GM23338 (cell line): ENCODE measurements around the gene TNFSF13. TPM values are rescaled to one million over a fixed set of nuclear protein-coding genes. Genes with fewer than 3 reads are reported as not detected.
A peak's percentile ranks its signal among the peaks of the same experiment; 100 is the strongest.

Experiments
- ATAC-seq: fragments of 200-7000 bp; cut with Tn5 transposase; 3 replicates; pipeline ENCODE4 v1.9.1; 2020
- DNase-seq: peaks from one replicate; pipeline ENCODE4 v3.0.0-alpha.2; 2015; ENCODE audit warnings: low spot score
- H2AFZ ChIP-seq: fragments of 200-600 bp; sonication (generic); 2 replicates; pipeline ENCODE4 v1.8.0; 2016; ENCODE audit warnings: antibody characterized with exemption, mild to moderate bottlenecking, moderate library complexity
- H3F3A ChIP-seq: fragments of 200-600 bp; sonication (generic); replicated peaks from 2 replicates; pipeline ENCODE4 v1.8.0; 2017; ENCODE audit warnings: antibody characterized with exemption, mixed run types, low read depth
- H3K27ac ChIP-seq: fragments of 200-600 bp; sonication (generic); 2 replicates; pipeline ENCODE4 v1.6.1; 2016; ENCODE audit warnings: low read depth
- H3K27me3 ChIP-seq: fragments of 200-600 bp; sonication (generic); 2 replicates; pipeline ENCODE4 v1.8.0; 2016; ENCODE audit warnings: mild to moderate bottlenecking, mixed run types, moderate library complexity; ENCODE audit not compliant: insufficient read depth
- H3K36me3 ChIP-seq: fragments of 200-600 bp; sonication (generic); 2 replicates; pipeline ENCODE4 v1.8.0; 2016; ENCODE audit warnings: mild to moderate bottlenecking; ENCODE audit not compliant: insufficient read depth
- H3K4me1 ChIP-seq: fragments of 200-600 bp; sonication (generic); 2 replicates; pipeline ENCODE4 v1.8.0; 2016; ENCODE audit warnings: mild to moderate bottlenecking, moderate library complexity; ENCODE audit not compliant: insufficient read depth
- H3K4me2 ChIP-seq: fragments of 200-600 bp; sonication (generic); 2 replicates; pipeline ENCODE4 v1.7.1; 2017; ENCODE audit warnings: mixed run types
- H3K4me3 ChIP-seq: fragments of 200-600 bp; sonication (generic); 2 replicates; pipeline ENCODE4 v1.6.1; 2016; ENCODE audit warnings: mixed run types
- H3K79me2 ChIP-seq: fragments of 200-600 bp; sonication (generic); replicated peaks from 2 replicates; pipeline ENCODE4 v1.8.0; 2017; ENCODE audit warnings: mild to moderate bottlenecking; ENCODE audit not compliant: insufficient read depth
- H3K9me2 ChIP-seq: fragments of 200-600 bp; sonication (generic); 2 replicates; pipeline ENCODE4 v1.8.0; 2017; ENCODE audit not compliant: insufficient read depth
- H4K20me1 ChIP-seq: fragments of 200-600 bp; sonication (generic); replicated peaks from 2 replicates; pipeline ENCODE4 v1.8.0; 2017; ENCODE audit warnings: mild to moderate bottlenecking; ENCODE audit not compliant: insufficient read depth
- H3K27ac Mint-ChIP-seq: 2 replicates; pipeline ENCODE4 v1.8.0; 2020; ENCODE audit warnings: inconsistent platforms, mild to moderate bottlenecking, moderate library complexity, mixed read lengths
- H3K27me3 Mint-ChIP-seq: 3 replicates; pipeline ENCODE4 v1.8.0; 2022; ENCODE audit warnings: low read depth, mild to moderate bottlenecking, moderate library complexity, mixed read lengths, inconsistent platforms; ENCODE audit not compliant: insufficient read depth, poor library complexity
- H3K36me3 Mint-ChIP-seq: 3 replicates; pipeline ENCODE4 v1.8.0; 2021; ENCODE audit warnings: low read depth, mild to moderate bottlenecking, inconsistent platforms, moderate library complexity, mixed read lengths
- H3K4me1 Mint-ChIP-seq: 3 replicates; pipeline ENCODE4 v1.8.0; 2020; ENCODE audit warnings: mild to moderate bottlenecking, inconsistent platforms, mixed read lengths
- H3K4me3 Mint-ChIP-seq: 3 replicates; pipeline ENCODE4 v1.8.0; 2021; ENCODE audit warnings: moderate library complexity, mild to moderate bottlenecking, inconsistent platforms, mixed read lengths
- H3K9me3 Mint-ChIP-seq: 3 replicates; pipeline ENCODE4 v1.8.0; 2020; ENCODE audit warnings: moderate library complexity, mild to moderate bottlenecking, inconsistent platforms, mixed read lengths
- EZH2 ChIP-seq: fragments of 200-600 bp; sonication (generic); IDR thresholded peaks from one replicate; pipeline ENCODE4 v1.8.0; 2017; ENCODE audit warnings: antibody characterized with exemption, mild to moderate bottlenecking, low read depth; ENCODE audit not compliant: unreplicated experiment
- EZH2phosphoT487 ChIP-seq: fragments of 200-600 bp; sonication (generic); IDR thresholded peaks from one replicate; pipeline ENCODE4 v1.8.1; 2018; ENCODE audit warnings: antibody characterized with exemption; ENCODE audit not compliant: unreplicated experiment
- NANOG ChIP-seq: IDR thresholded peaks from 2 replicates; pipeline ENCODE4 v1.6.1; 2016; ENCODE audit warnings: antibody characterized with exemption, borderline replicate concordance
- ZNF331 ChIP-seq: fragments of 250-450 bp; sonication (Bioruptor Pico); IDR thresholded peaks from 2 replicates; pipeline ENCODE4 v1.5.0; 2020; ENCODE audit warnings: low read depth, mild to moderate bottlenecking, moderate library complexity
- polyA plus RNA-seq: library from polyadenylated mRNA; unstranded; fragments of >200 nt; fragmentation: Nextera tagmentation; extraction: Ambion mirVana; gene quantifications from 2 replicates; pipeline ENCODE4 v1.2.1, GENCODE V29; 2016
- total RNA-seq: library from RNA; depleted of rRNA; stranded (reverse); fragments of >200 nt; shearing (Covaris generic); gene quantifications from 2 replicates; pipeline ENCODE4 v1.2.3, GENCODE V29; 2014
- TF ChIP-seq, protein P1 (sequence below): IDR thresholded peaks from one replicate; pipeline ENCODE4 v1.6.1; 2018; ENCODE audit warnings: antibody characterized with exemption; ENCODE audit not compliant: unreplicated experiment
- TF ChIP-seq, protein P2 (sequence below), 2 experiments: fragments of 200-600 bp in 1 of 2; sonication (generic) in 1 of 2; conservative IDR thresholded peaks; 2 replicates each; pipeline versions ENCODE4 v1.5.1 to v1.6.1; 2016 to 2017; ENCODE audit warnings: antibody characterized with exemption in 2 of 2, low read depth in 2 of 2, mild to moderate bottlenecking in 2 of 2, moderate library complexity in 1 of 2

Gene TNFSF13
- total and polyA plus RNA-seq, 2 experiments from 2014 or later, result 2.2 TPM; not detected in 1

DNA sequence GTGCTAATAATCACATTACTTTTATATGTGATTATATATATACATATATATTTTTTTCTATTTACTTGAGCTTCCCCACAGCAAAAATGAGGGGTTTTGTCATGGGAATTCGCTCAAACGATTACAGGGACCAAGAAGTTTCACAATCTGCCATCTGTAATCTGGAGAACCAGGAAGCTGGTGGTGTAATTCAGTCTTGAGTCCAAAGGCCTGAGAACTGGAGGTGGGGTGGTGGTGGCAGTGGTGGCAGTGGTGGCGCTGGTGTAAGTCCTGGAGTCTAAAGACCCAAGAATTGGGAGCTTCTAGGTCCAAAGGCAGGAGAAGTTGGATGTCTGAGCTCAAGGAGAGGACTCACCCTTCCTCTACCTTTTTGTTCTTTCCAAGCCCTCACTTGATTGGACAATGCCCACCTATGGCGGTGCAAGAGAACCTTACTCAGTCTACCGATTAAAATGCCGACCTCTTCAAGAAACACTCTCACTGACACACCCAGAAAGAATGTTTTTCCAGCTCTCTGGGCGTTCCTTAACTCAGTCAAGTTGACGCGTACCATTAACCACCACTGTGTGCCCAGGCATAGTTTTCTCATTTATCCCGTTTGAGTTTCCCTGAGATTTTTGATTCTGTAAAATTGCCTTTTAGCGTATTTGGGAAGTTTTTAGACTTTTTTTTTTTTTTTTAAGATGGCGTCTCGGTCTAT lies 42.5 kb upstream of the TNFSF13 start (continued):
- TF ChIP-seq, protein P1, sequence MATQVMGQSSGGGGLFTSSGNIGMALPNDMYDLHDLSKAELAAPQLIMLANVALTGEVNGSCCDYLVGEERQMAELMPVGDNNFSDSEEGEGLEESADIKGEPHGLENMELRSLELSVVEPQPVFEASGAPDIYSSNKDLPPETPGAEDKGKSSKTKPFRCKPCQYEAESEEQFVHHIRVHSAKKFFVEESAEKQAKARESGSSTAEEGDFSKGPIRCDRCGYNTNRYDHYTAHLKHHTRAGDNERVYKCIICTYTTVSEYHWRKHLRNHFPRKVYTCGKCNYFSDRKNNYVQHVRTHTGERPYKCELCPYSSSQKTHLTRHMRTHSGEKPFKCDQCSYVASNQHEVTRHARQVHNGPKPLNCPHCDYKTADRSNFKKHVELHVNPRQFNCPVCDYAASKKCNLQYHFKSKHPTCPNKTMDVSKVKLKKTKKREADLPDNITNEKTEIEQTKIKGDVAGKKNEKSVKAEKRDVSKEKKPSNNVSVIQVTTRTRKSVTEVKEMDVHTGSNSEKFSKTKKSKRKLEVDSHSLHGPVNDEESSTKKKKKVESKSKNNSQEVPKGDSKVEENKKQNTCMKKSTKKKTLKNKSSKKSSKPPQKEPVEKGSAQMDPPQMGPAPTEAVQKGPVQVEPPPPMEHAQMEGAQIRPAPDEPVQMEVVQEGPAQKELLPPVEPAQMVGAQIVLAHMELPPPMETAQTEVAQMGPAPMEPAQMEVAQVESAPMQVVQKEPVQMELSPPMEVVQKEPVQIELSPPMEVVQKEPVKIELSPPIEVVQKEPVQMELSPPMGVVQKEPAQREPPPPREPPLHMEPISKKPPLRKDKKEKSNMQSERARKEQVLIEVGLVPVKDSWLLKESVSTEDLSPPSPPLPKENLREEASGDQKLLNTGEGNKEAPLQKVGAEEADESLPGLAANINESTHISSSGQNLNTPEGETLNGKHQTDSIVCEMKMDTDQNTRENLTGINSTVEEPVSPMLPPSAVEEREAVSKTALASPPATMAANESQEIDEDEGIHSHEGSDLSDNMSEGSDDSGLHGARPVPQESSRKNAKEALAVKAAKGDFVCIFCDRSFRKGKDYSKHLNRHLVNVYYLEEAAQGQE, result no peak
- TF ChIP-seq, protein P2, sequence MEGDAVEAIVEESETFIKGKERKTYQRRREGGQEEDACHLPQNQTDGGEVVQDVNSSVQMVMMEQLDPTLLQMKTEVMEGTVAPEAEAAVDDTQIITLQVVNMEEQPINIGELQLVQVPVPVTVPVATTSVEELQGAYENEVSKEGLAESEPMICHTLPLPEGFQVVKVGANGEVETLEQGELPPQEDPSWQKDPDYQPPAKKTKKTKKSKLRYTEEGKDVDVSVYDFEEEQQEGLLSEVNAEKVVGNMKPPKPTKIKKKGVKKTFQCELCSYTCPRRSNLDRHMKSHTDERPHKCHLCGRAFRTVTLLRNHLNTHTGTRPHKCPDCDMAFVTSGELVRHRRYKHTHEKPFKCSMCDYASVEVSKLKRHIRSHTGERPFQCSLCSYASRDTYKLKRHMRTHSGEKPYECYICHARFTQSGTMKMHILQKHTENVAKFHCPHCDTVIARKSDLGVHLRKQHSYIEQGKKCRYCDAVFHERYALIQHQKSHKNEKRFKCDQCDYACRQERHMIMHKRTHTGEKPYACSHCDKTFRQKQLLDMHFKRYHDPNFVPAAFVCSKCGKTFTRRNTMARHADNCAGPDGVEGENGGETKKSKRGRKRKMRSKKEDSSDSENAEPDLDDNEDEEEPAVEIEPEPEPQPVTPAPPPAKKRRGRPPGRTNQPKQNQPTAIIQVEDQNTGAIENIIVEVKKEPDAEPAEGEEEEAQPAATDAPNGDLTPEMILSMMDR (conservative IDR thresholded peaks at IDR 0.05; ENCODE audit: low read depth in 2 of 2), result no peak
- TF ChIP-seq NANOG, result no peak
- TF ChIP-seq ZNF331 (CRISPR knock-in tag), result no peak
- no peak for TF ChIP-seq EZH2phosphoT487
- no peak for TF ChIP-seq EZH2

DNA sequence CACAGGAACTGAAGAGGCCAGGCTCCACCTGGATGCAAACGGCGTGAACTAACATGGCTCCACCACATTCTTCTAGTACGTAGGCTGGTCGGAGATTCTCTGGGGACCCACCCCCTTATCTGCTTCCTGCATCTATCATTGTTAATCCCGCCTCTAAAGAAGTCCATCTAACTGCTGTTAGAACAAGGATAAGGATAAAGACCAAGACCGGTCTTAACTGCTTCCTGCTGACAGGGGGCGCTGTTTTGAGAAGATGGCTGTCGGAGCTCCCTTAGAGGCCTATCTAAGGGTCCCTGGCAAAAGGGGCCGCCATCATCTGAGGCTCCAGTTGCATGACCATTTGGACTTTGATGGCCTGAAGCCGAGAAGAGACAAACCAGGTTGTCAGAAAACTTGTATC lies 35.5 kb upstream of the TNFSF13 start:
- no peak overlapping the region for H3K4me2 ChIP-seq
- H3K4me1 ChIP-seq, result no peaks in the 10 kb centered on the region
- H2AFZ ChIP-seq, result no peak overlapping the region
- no peaks in the 10 kb centered on the region for H3K36me3 ChIP-seq
- no peak for TF ChIP-seq EZH2phosphoT487
- TF ChIP-seq, protein P2 (conservative IDR thresholded peaks at IDR 0.05; ENCODE audit: low read depth in 2 of 2), result peak; percentile 79 to 90
- peaks cover 24% of the 10 kb centered on the region for H3K9me3 Mint-ChIP-seq
- H3K4me3 Mint-ChIP-seq, result peak overlapping the region; percentile 51; the same call in 2 of the 3 replicates
- peak; percentile 94 for DNase-seq
- no peaks in the 10 kb centered on the region; the same call in 1 of the 2 replicates for H3F3A ChIP-seq
- peaks cover under 1% of the 10 kb centered on the region; the same call in 1 of the 3 replicates for H3K36me3 Mint-ChIP-seq
- H3K4me3 ChIP-seq, result no peak overlapping the region
- H3K4me1 Mint-ChIP-seq, result peaks cover 5% of the 10 kb centered on the region; the same call in 2 of the 3 replicates
- no peaks in the 10 kb centered on the region for H4K20me1 ChIP-seq
- ATAC-seq, result peak; percentile 99
- no peaks in the 10 kb centered on the region for H3K79me2 ChIP-seq
- H3K27me3 Mint-ChIP-seq, result no peaks in the 10 kb centered on the region
- no peaks in the 10 kb centered on the region for H3K27me3 ChIP-seq
- H3K27ac Mint-ChIP-seq, result peak overlapping the region; percentile 92
- no peaks in the 10 kb centered on the region for H3K9me2 ChIP-seq
- H3K27ac ChIP-seq, result no peak overlapping the region
